NB4 (cell line): ENCODE results near the gene SCUBE3.

Experiments
- MYC ChIP-seq: IDR thresholded peaks from 2 replicates; pipeline ENCODE4 v1.6.1; 2011; ENCODE audit warnings: low read depth, low read length
- POLR2A ChIP-seq: IDR thresholded peaks from 2 replicates; pipeline ENCODE4 v1.6.1; 2011; ENCODE audit warnings: mild to moderate bottlenecking; ENCODE audit not compliant: insufficient read length; ENCODE audit errors: extremely low read depth
- TF ChIP-seq, protein P1 (sequence below): IDR thresholded peaks from one replicate; pipeline ENCODE4 v1.5.1; 2012; ENCODE audit warnings: low read depth, low read length
- TF ChIP-seq, protein P2 (sequence below): IDR thresholded peaks from 2 replicates; pipeline ENCODE4 v1.6.1; 2011; ENCODE audit warnings: low read depth, low read length

DNA sequence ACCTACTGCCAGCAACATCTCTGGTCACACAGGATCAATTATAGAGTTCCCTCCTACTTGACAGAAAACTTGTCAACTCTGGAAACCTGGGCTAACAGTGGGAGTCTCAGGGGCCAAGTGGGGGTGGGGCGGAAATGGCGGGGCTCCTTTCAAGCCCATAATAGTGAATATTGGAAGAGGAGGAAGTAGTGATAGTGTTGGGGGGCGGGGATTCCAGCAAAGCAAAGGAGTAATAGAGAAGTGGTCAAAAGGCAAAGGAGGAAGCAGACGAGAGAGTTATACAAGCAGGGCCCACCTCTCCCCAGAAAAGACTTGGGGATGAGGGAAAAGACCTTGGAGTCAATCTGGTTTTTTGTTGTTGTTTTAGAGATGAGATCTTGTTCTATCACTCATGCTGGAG, 85.9 kb downstream of the SCUBE3 start:
- TF ChIP-seq, protein P1, sequence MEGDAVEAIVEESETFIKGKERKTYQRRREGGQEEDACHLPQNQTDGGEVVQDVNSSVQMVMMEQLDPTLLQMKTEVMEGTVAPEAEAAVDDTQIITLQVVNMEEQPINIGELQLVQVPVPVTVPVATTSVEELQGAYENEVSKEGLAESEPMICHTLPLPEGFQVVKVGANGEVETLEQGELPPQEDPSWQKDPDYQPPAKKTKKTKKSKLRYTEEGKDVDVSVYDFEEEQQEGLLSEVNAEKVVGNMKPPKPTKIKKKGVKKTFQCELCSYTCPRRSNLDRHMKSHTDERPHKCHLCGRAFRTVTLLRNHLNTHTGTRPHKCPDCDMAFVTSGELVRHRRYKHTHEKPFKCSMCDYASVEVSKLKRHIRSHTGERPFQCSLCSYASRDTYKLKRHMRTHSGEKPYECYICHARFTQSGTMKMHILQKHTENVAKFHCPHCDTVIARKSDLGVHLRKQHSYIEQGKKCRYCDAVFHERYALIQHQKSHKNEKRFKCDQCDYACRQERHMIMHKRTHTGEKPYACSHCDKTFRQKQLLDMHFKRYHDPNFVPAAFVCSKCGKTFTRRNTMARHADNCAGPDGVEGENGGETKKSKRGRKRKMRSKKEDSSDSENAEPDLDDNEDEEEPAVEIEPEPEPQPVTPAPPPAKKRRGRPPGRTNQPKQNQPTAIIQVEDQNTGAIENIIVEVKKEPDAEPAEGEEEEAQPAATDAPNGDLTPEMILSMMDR: no peak
- peak; percentile 60; the same call in 1 of the 2 replicates for TF ChIP-seq MYC
- TF ChIP-seq POLR2A: no peak
- TF ChIP-seq, protein P2, sequence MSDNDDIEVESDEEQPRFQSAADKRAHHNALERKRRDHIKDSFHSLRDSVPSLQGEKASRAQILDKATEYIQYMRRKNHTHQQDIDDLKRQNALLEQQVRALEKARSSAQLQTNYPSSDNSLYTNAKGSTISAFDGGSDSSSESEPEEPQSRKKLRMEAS: 0 out of 2 replicates have a peak, but pooled peaks have one; percentile 6
